Measurements from ENCODE around the gene MOSMO. TPM values are rescaled to one million over a fixed set of nuclear protein-coding genes. Genes with fewer than 3 reads are reported as not detected.

MOSMO gene
- 10.2 and 10.9 TPM in 2 replicates for total RNA-seq (2022)
- Bru-seq, nascent RNA, result percentile 73 among the genes with signal in this experiment
- BruChase-seq, experiment 1, labeled RNA remaining after a 2-hour chase, result percentile 73 among the genes with signal in this experiment
- percentile 69 among the genes with signal in this experiment for BruChase-seq, experiment 2, labeled RNA remaining after a 6-hour chase
- long read RNA-seq, partial matches to known transcripts, result 0 of 2 reads
- long read RNA-seq, other reads (novel, unspliced or antisense), result 2 of 2 reads

GRCh38 chr16:22007509-22008214 is at the start of gene MOSMO:
TSS of gene MOSMO (plus strand) at chr16:22008111. CDS start at chr16:22008302, 191 bp downstream.
- no peaks in the 10 kb centered on the region for H3K36me3 ChIP-seq (ENCODE audit: control insufficient read depth, insufficient read depth, low read length)
- ChIA-PET CTCF (interaction anchor here (0.6 to 3.5 kb wide), 9 partner anchors 9 to 182 kb away, joined by 3 to 36 read pairs (median 5); no protein-coding TSS in a partner anchor), POLR2A (interaction anchor here (0.5 to 0.7 kb wide), 3 partner anchors 19 to 1580 kb away, joined by 3 to 15 read pairs (median 14); no protein-coding TSS in a partner anchor)
- H3K27me3 Mint-ChIP-seq (ENCODE audit: insufficient read depth, unreplicated experiment), result no peaks in the 10 kb centered on the region
- peak; percentile 60 to 70 for DNase-seq
- H3K4me1 Mint-ChIP-seq (ENCODE audit: low read depth, unreplicated experiment), result peaks cover 12% of the 10 kb centered on the region
- H3K9me3 ChIP-seq, result no peaks in the 10 kb centered on the region
- peak within 1 kb of the TSS; percentile 87 for H3K4me3 Mint-ChIP-seq (ENCODE audit: unreplicated experiment)
- BruUV-seq (replicated peaks), result no TSS peak
- H3K27me3 ChIP-seq (replicated peaks; ENCODE audit: control insufficient read depth, insufficient read depth, low read length), result no peaks in the 10 kb centered on the region
- H3K27ac Mint-ChIP-seq (ENCODE audit: unreplicated experiment), result peak within 1 kb of the TSS; percentile 72
- H3K4me3 ChIP-seq (ENCODE audit: low read depth, low read length), result peak within 1 kb of the TSS; percentile 95
- no peaks in the 10 kb centered on the region for H3K9me3 Mint-ChIP-seq (ENCODE audit: unreplicated experiment)
- no peaks in the 10 kb centered on the region for H3K4me1 ChIP-seq
- H3K36me3 Mint-ChIP-seq (ENCODE audit: insufficient read depth, unreplicated experiment), result no peaks in the 10 kb centered on the region
- TF ChIP-seq CTCF (IDR thresholded peaks at IDR 0.05; ENCODE audit: insufficient read depth in 1 of 2, low read depth in 1 of 2, low read length in 1 of 2, severe bottlenecking in 1 of 2, unreplicated experiment in 1 of 2), result peak in 1 of 2 experiments; percentile 20
- intact Hi-C loops (cut with micrococcal nuclease; ENCODE audit: unreplicated experiment), result no loop called here

DNA sequence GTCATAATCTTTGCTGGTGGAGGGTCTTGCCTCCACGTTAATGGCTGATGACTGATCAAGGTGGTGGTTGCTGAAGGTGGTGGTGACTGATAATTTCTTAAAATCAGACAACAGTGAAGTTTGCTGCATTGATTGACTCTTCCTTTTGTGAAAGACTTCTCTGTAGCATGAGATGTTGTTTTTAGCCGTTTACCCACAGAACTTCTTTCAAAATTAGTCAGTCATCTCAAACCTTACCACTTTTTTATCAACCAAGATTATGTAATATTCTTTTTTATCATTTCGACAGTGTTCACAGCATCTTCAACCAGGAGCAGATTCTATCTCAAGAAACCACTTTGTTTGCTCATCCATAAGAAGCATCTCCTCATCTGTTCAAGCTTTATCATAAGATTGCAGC is 48.9 kb upstream of the MOSMO start:
- TF ChIP-seq CTCF (IDR thresholded peaks at IDR 0.05; ENCODE audit: insufficient read depth in 1 of 2, low read depth in 1 of 2, low read length in 1 of 2, severe bottlenecking in 1 of 2, unreplicated experiment in 1 of 2), result no peak
- Histone ChIP-seq H3K4me3 (ENCODE audit: low read depth, low read length) (no peak overlapping the region), H3K9me3 (no peaks in the 10 kb centered on the region), H3K36me3 (ENCODE audit: control insufficient read depth, insufficient read depth, low read length) (peaks cover 3% of the 10 kb centered on the region), H3K4me1 (0 out of 2 replicates have a peak, but pooled peaks cover 3% of the 10 kb centered on the region), H3K27me3 (replicated peaks; ENCODE audit: control insufficient read depth, insufficient read depth, low read length) (no peaks in the 10 kb centered on the region)
- no peaks in the 10 kb centered on the region for H3K9me3 Mint-ChIP-seq (ENCODE audit: unreplicated experiment)
- intact Hi-C loops (cut with micrococcal nuclease; ENCODE audit: unreplicated experiment), result no loop called here
- H3K27ac Mint-ChIP-seq (ENCODE audit: unreplicated experiment), result no peak overlapping the region
- no peaks in the 10 kb centered on the region for H3K27me3 Mint-ChIP-seq (ENCODE audit: insufficient read depth, unreplicated experiment)
- DNase-seq, result no peak
- no peak overlapping the region for H3K4me3 Mint-ChIP-seq (ENCODE audit: unreplicated experiment)
- ChIA-PET CTCF (no interaction called here), POLR2A (no interaction called here)
- BruUV-seq (replicated peaks), result no TSS peak
- H3K36me3 Mint-ChIP-seq (ENCODE audit: insufficient read depth, unreplicated experiment), result peaks cover 63% of the 10 kb centered on the region
- no peaks in the 10 kb centered on the region for H3K4me1 Mint-ChIP-seq (ENCODE audit: low read depth, unreplicated experiment)

DNA sequence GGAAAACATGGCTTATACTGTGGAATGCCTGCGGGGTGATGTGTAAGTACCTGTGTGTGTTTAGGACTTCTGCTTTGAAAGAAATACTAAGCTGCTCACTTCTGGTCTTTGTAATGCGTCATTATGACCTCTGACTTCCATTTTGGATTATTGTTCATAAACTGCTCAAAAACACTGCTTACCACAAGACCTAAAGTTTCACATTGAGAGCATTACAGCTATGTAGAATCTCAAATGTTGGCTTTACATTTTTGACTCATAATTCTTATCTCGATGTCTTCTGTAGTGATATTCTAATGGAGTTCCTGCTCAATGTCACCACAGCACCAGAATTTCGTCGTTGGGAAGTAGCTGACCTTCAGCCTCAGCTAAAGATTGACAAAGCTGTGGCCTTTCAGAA is 45.4 kb upstream of the MOSMO start:
- DNase-seq, result no peak
- intact Hi-C loops (cut with micrococcal nuclease; ENCODE audit: unreplicated experiment), result no loop called here
- H3K4me1 Mint-ChIP-seq (ENCODE audit: low read depth, unreplicated experiment), result no peaks in the 10 kb centered on the region
- Histone ChIP-seq H3K9me3 (no peaks in the 10 kb centered on the region), H3K4me3 (ENCODE audit: low read depth, low read length) (no peak overlapping the region), H3K36me3 (ENCODE audit: control insufficient read depth, insufficient read depth, low read length) (peaks cover 3% of the 10 kb centered on the region), H3K4me1 (no peaks in the 10 kb centered on the region), H3K27me3 (replicated peaks; ENCODE audit: control insufficient read depth, insufficient read depth, low read length) (no peaks in the 10 kb centered on the region)
- H3K4me3 Mint-ChIP-seq (ENCODE audit: unreplicated experiment), result no peak overlapping the region
- no TSS peak for BruUV-seq (replicated peaks)
- H3K27ac Mint-ChIP-seq (ENCODE audit: unreplicated experiment), result no peak overlapping the region
- ChIA-PET CTCF (no interaction called here), POLR2A (no interaction called here)
- TF ChIP-seq CTCF (IDR thresholded peaks at IDR 0.05; ENCODE audit: insufficient read depth in 1 of 2, low read depth in 1 of 2, low read length in 1 of 2, severe bottlenecking in 1 of 2, unreplicated experiment in 1 of 2), result no peak
- H3K36me3 Mint-ChIP-seq (ENCODE audit: insufficient read depth, unreplicated experiment), result peaks cover 77% of the 10 kb centered on the region
- H3K9me3 Mint-ChIP-seq (ENCODE audit: unreplicated experiment), result no peaks in the 10 kb centered on the region
- H3K27me3 Mint-ChIP-seq (ENCODE audit: insufficient read depth, unreplicated experiment), result no peaks in the 10 kb centered on the region

Data from Caco-2 (cell line).